Measurements from ENCODE around the gene C1QTNF2.

C1QTNF2 gene

GRCh38 chr5:160305319-160305718, 65.1 kb downstream of the C1QTNF2 start:
- DNase-seq (ENCODE audit: low spot score), result no peak

GRCh38 chr5:160303690-160304089, 66.7 kb downstream of the C1QTNF2 start:
- no peak for DNase-seq (ENCODE audit: low spot score)

DNA sequence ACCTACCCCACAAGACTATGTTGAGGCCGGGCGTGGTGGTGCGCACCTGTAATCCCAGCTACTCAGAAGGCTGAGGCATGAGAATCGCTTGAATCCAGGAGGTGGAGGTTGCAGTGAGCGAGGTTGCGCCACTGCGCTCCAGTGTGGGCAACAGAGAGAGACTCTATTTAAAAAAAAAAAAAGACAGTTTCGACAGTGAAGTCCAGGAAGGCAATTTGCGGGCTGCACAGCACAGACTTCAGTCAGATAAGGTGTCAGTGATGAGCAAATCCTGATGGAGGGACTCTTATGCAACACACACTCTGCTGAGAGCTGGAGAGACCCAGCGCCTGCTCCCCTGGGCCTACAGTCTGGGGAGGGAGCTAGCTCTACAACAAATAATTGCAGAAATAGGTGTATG, 72.2 kb downstream of the C1QTNF2 start:
- no peak for DNase-seq (ENCODE audit: low spot score)

- no peak for DNase-seq (ENCODE audit: low spot score)
Measured at GRCh38 chr5:160297776-160298175, 72.7 kb downstream of the C1QTNF2 start.

Small RNA genes within 50 kb of the gene (small RNA-seq; reads per million reads assigned to genes)
- gene AC112191.3, result 0 to 0.04 reads per million in 2 experiments
